OCI-LY7 (cell line): ENCODE measurements around the gene FASLG.

Experiments used
- CTCF ChIP-seq: fragments of 200-600 bp; sonication (generic); conservative IDR thresholded peaks from 2 replicates; pipeline ENCODE4 v1.5.1; 2014; ENCODE audit warnings: mild to moderate bottlenecking, antibody characterized with exemption, low read length, moderate library complexity, mixed read lengths
- EZH2phosphoT487 ChIP-seq: fragments of 200-600 bp; sonication (generic); IDR thresholded peaks from 2 replicates; pipeline ENCODE4 v1.6.1; 2018; ENCODE audit warnings: low read depth, borderline replicate concordance, mild to moderate bottlenecking, mixed run types, antibody characterized with exemption, low read length, moderate library complexity, mixed read lengths

GRCh38 chr1:172697534-172698002 lies 38.7 kb downstream of the FASLG start:
- TF ChIP-seq CTCF (no peak), EZH2phosphoT487 (no peak)
